Activated effector memory CD4-positive, alpha-beta T cell treated with anti-CD3 and anti-CD28 coated beads, Interleukin-2, amount 50 U/mL, for 16 hours (primary cell): ENCODE results near the gene MYOG.

ENCODE experiments used
- DNase-seq: peaks from one replicate; pipeline ENCODE4 v3.0.0-alpha.2; 2020

The MYOG gene

GRCh38 chr1:203069030-203069747 lies 16.6 kb downstream of the MYOG start:
- DNase-seq = no peak

- DNase-seq = no peak
These were observed 18.8 kb downstream of the MYOG start for GRCh38 chr1:203066965-203067364.

- DNase-seq = no peak
These were observed 19.8 kb downstream of the MYOG start for GRCh38 chr1:203065986-203066385.

- DNase-seq = no peak
These were observed 20.6 kb downstream of the MYOG start for GRCh38 chr1:203065191-203065590.

- no peak for DNase-seq
These were observed 22.5 kb downstream of the MYOG start for GRCh38 chr1:203063287-203063686.

- DNase-seq = no peak
These were observed 25.7 kb downstream of the MYOG start for GRCh38 chr1:203060115-203060514.

GRCh38 chr1:203059485-203059884 lies 26.3 kb downstream of the MYOG start:
- DNase-seq = no peak

GRCh38 chr1:203058676-203058935 lies 27.2 kb downstream of the MYOG start:
- DNase-seq = no peak

GRCh38 chr1:203057911-203058675 lies 27.7 kb downstream of the MYOG start:
- DNase-seq = no peak

GRCh38 chr1:203056516-203056915 lies 29.3 kb downstream of the MYOG start:
- DNase-seq = no peak

- DNase-seq = no peak
These were observed 29.8 kb downstream of the MYOG start for GRCh38 chr1:203056012-203056411.

- no peak for DNase-seq
These were observed 30.5 kb downstream of the MYOG start for GRCh38 chr1:203055161-203055799.

- no peak for DNase-seq
These were observed 31.2 kb downstream of the MYOG start for GRCh38 chr1:203054642-203055041.

GRCh38 chr1:203054184-203054583 lies 31.6 kb downstream of the MYOG start:
- DNase-seq = no peak

- no peak for DNase-seq
These were observed 33.2 kb downstream of the MYOG start for GRCh38 chr1:203052601-203053000.

GRCh38 chr1:203051841-203052324 lies 33.9 kb downstream of the MYOG start:
- no peak for DNase-seq

- DNase-seq = no peak
These were observed 35.0 kb downstream of the MYOG start for GRCh38 chr1:203050826-203051225.

- no peak for DNase-seq
These were observed 36.1 kb downstream of the MYOG start for GRCh38 chr1:203049576-203050180.

- DNase-seq = no peak
These were observed 36.7 kb downstream of the MYOG start for GRCh38 chr1:203049077-203049476.

GRCh38 chr1:203048555-203049051 lies 37.2 kb downstream of the MYOG start:
- no peak for DNase-seq

GRCh38 chr1:203048086-203048485 lies 37.7 kb downstream of the MYOG start:
- DNase-seq = no peak

GRCh38 chr1:203046984-203047630 lies 38.7 kb downstream of the MYOG start:
- DNase-seq = no peak
